HepG2 (cell line): ENCODE data around the gene SKP2. TPM values are rescaled to one million over a fixed set of nuclear protein-coding genes. Genes with fewer than 3 reads are reported as not detected.

ENCODE experiments used
- CEBPB ChIP-seq: IDR thresholded peaks from 2 replicates; pipeline ENCODE4 v1.6.1; 2011; ENCODE audit warnings: low read depth, low read length, improper control_type of control experiment, borderline replicate concordance
- ELF3 ChIP-seq: IDR thresholded peaks from 2 replicates; pipeline ENCODE4 v1.6.1; 2016; ENCODE audit warnings: missing genetic modification reagents, missing compliant biosample characterization
- EP300 ChIP-seq, 3 experiments: sonication (generic) in 1 of 3; formaldehyde crosslinking in 1 of 3; IDR thresholded peaks; 2 replicates each; pipeline versions ENCODE4 v1.5.1 to v1.6.1; 2011 to 2020; ENCODE audit warnings: low read depth in 2 of 3, low read length in 2 of 3, borderline replicate concordance in 1 of 3, improper control_type of control experiment in 1 of 3, mild to moderate bottlenecking in 1 of 3, missing genetic modification reagents in 1 of 3, moderate library complexity in 1 of 3
- HNF4G ChIP-seq, 2 experiments: sonication (generic) in 1 of 2; formaldehyde crosslinking in 1 of 2; IDR thresholded peaks; 2 replicates each; pipeline versions ENCODE4 v1.4.0 to v1.6.1; 2011 to 2020; ENCODE audit warnings: borderline replicate concordance in 2 of 2, low read depth in 2 of 2, mild to moderate bottlenecking in 2 of 2, low read length in 1 of 2, missing genetic modification reagents in 1 of 2, moderate library complexity in 1 of 2
- MAZ ChIP-seq, 2 experiments: sonication (generic) in 1 of 2; formaldehyde crosslinking in 1 of 2; IDR thresholded peaks; 2 replicates each; pipeline versions ENCODE4 v1.5.0 to v1.6.1; 2012 to 2020; ENCODE audit warnings: low read depth in 2 of 2, mild to moderate bottlenecking in 2 of 2, borderline replicate concordance in 1 of 2, improper control_type of control experiment in 1 of 2, low read length in 1 of 2, missing genetic modification reagents in 1 of 2, moderate library complexity in 1 of 2
- PHF21A ChIP-seq: sonication (generic); formaldehyde crosslinking; IDR thresholded peaks from 2 replicates; pipeline ENCODE4 v1.5.0; 2020; ENCODE audit warnings: mild to moderate bottlenecking, missing genetic modification reagents
- RARA ChIP-seq: IDR thresholded peaks from 2 replicates; pipeline ENCODE4 v1.6.1; 2016; ENCODE audit warnings: missing genetic modification reagents, missing compliant biosample characterization
- SPEN ChIP-seq: sonication (generic); formaldehyde crosslinking; IDR thresholded peaks from 2 replicates; pipeline ENCODE4 v1.5.1; 2020; ENCODE audit warnings: low read depth, mild to moderate bottlenecking, missing genetic modification reagents
- TARDBP ChIP-seq: sonication (generic); formaldehyde crosslinking; IDR thresholded peaks from 2 replicates; pipeline ENCODE4 v1.8.0; 2022; ENCODE audit warnings: mild to moderate bottlenecking, missing genetic modification reagents
- polyA plus RNA-seq, 8 experiments: library from polyadenylated mRNA; depleted of rRNA in 3 of 8; stranded (reverse) in 7 of 8; unstranded in 1 of 8; fragments of >200 nt; fragmentation: Illumina TruSeq in 4 of 8; extraction: Trizol in 4 of 8; gene quantifications; 2 replicates each; pipeline versions ENCODE4 v1.2.1 to v1.2.3, GENCODE V29; 2011 to 2016; ENCODE audit warnings: low read depth in 4 of 8, missing spikeins in 1 of 8, mixed read lengths in 1 of 8; ENCODE audit not compliant: insufficient read depth in 1 of 8
- total RNA-seq, 5 experiments: library from RNA; depleted of rRNA; stranded (reverse); fragments of >200 nt; fragmentation: Illumina TruSeq; extraction: Trizol; gene quantifications; 2 replicates each; pipeline ENCODE4 v1.2.3, GENCODE V29; 2016; ENCODE audit warnings: low read depth in 1 of 5
- TF ChIP-seq, protein P1 (sequence below): sonication (generic); formaldehyde crosslinking; conservative IDR thresholded peaks from 2 replicates; pipeline ENCODE4 v1.8.0; 2022; ENCODE audit warnings: mild to moderate bottlenecking, moderate library complexity, missing genetic modification reagents
- TF ChIP-seq, protein P2 (sequence below): sonication (generic); formaldehyde crosslinking; IDR thresholded peaks from 2 replicates; pipeline ENCODE4 v1.4.0; 2020; ENCODE audit warnings: missing genetic modification reagents, borderline replicate concordance
- TF ChIP-seq, protein P3 (sequence below), 2 experiments: sonication (generic) in 1 of 2; formaldehyde crosslinking in 1 of 2; IDR thresholded peaks; 2 replicates each; pipeline versions ENCODE4 v1.4.0 to v1.6.1; 2016 to 2020; ENCODE audit warnings: borderline replicate concordance in 1 of 2, low read depth in 1 of 2, mild to moderate bottlenecking in 1 of 2, missing genetic modification reagents in 1 of 2
- TF ChIP-seq, protein P4 (sequence below): sonication (generic); formaldehyde crosslinking; IDR thresholded peaks from 2 replicates; pipeline ENCODE4 v1.8.0; 2022; ENCODE audit warnings: low read depth, missing genetic modification reagents

SKP2 gene
- total and polyA plus RNA-seq, 2 of the 13 experiments (the other 11 are each of a cell fraction or from before 2014, with no cell fraction given): 29.6 to 84.1 TPM

DNA sequence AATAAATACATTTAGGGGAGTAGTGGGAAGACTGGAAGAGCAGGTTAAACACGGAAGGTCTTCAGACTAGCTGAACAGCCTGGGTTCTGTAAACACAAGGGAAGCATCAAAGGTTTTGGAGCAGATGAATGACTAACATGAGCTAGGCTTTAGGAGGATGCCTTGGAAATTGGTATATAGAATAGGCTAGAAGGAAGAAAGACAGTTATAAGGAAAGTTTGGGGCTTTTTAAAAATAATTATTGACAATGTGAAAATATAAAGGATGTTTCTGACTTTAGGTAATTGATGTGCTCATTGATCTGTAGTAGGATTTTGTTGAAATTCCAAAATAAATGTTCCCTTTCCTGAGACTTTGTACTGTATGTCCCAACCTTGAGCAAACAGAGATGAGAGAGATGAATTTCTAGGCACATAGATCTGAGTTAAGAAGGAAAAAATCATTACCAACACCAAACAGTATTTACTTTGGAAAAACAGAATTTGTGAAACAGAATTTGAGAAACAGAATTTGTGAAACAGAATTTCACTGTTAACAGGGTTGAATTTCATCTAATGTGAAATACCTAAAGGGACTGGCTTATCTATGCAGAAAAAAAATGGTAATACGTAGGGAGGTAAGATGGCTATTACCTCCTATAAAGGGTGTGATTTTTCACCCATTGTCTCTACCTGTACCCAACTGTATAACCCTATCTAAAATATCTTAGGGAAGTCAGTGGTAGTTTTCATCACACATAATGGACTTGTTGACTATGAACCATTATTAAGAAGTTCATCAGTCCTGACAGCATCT, 28.8 kb downstream of the SKP2 start (continued):
- TF ChIP-seq, protein P1, sequence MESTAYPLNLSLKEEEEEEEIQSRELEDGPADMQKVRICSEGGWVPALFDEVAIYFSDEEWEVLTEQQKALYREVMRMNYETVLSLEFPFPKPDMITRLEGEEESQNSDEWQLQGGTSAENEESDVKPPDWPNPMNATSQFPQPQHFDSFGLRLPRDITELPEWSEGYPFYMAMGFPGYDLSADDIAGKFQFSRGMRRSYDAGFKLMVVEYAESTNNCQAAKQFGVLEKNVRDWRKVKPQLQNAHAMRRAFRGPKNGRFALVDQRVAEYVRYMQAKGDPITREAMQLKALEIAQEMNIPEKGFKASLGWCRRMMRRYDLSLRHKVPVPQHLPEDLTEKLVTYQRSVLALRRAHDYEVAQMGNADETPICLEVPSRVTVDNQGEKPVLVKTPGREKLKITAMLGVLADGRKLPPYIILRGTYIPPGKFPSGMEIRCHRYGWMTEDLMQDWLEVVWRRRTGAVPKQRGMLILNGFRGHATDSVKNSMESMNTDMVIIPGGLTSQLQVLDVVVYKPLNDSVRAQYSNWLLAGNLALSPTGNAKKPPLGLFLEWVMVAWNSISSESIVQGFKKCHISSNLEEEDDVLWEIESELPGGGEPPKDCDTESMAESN (CRISPR knock-in tag): 0 out of 2 replicates have a peak, but pooled peaks have one; percentile 39
- TF ChIP-seq, protein P2, sequence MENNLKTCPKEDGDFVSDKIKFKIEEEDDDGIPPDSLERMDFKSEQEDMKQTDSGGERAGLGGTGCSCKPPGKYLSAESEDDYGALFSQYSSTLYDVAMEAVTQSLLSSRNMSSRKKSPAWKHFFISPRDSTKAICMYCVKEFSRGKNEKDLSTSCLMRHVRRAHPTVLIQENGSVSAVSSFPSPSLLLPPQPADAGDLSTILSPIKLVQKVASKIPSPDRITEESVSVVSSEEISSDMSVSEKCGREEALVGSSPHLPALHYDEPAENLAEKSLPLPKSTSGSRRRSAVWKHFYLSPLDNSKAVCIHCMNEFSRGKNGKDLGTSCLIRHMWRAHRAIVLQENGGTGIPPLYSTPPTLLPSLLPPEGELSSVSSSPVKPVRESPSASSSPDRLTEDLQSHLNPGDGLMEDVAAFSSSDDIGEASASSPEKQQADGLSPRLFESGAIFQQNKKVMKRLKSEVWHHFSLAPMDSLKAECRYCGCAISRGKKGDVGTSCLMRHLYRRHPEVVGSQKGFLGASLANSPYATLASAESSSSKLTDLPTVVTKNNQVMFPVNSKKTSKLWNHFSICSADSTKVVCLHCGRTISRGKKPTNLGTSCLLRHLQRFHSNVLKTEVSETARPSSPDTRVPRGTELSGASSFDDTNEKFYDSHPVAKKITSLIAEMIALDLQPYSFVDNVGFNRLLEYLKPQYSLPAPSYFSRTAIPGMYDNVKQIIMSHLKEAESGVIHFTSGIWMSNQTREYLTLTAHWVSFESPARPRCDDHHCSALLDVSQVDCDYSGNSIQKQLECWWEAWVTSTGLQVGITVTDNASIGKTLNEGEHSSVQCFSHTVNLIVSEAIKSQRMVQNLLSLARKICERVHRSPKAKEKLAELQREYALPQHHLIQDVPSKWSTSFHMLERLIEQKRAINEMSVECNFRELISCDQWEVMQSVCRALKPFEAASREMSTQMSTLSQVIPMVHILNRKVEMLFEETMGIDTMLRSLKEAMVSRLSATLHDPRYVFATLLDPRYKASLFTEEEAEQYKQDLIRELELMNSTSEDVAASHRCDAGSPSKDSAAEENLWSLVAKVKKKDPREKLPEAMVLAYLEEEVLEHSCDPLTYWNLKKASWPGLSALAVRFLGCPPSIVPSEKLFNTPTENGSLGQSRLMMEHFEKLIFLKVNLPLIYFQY (CRISPR knock-in tag): 0 out of 2 replicates have a peak, but pooled peaks have one; percentile 16
- TF ChIP-seq SPEN (CRISPR knock-in tag) (no peak), EP300 (IDR thresholded peaks at IDR 0.05; ENCODE audit: low read depth in 2 of 2, low read length in 2 of 2) (peak; percentile 70 to 96), EP300 (CRISPR knock-in tag; IDR thresholded peaks at IDR 0.05; ENCODE audit: borderline replicate concordance) (peak; percentile 70; the same call in 1 of the 2 replicates), TARDBP (peak; percentile 68), PHF21A (CRISPR knock-in tag) (peak; percentile 74), CEBPB (peak; percentile 83), RARA (CRISPR knock-in tag) (peak; percentile 77), HNF4G (IDR thresholded peaks at IDR 0.05; ENCODE audit: borderline replicate concordance, low read depth, low read length) (peak; percentile 93), HNF4G (CRISPR knock-in tag; IDR thresholded peaks at IDR 0.05; ENCODE audit: borderline replicate concordance, low read depth) (0 out of 2 replicates have a peak, but pooled peaks have one; percentile 53), MAZ (IDR thresholded peaks at IDR 0.05; ENCODE audit: borderline replicate concordance, low read depth, low read length) (no peak), MAZ (CRISPR knock-in tag; IDR thresholded peaks at IDR 0.05; ENCODE audit: low read depth) (0 out of 2 replicates have a peak, but pooled peaks have one; percentile 22), ELF3 (CRISPR knock-in tag) (peak; percentile 84)
- TF ChIP-seq, protein P3, sequence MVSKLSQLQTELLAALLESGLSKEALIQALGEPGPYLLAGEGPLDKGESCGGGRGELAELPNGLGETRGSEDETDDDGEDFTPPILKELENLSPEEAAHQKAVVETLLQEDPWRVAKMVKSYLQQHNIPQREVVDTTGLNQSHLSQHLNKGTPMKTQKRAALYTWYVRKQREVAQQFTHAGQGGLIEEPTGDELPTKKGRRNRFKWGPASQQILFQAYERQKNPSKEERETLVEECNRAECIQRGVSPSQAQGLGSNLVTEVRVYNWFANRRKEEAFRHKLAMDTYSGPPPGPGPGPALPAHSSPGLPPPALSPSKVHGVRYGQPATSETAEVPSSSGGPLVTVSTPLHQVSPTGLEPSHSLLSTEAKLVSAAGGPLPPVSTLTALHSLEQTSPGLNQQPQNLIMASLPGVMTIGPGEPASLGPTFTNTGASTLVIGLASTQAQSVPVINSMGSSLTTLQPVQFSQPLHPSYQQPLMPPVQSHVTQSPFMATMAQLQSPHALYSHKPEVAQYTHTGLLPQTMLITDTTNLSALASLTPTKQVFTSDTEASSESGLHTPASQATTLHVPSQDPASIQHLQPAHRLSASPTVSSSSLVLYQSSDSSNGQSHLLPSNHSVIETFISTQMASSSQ (IDR thresholded peaks at IDR 0.05; ENCODE audit: low read depth): peak; percentile 67
- TF ChIP-seq, protein P3 (CRISPR knock-in tag; IDR thresholded peaks at IDR 0.05; ENCODE audit: borderline replicate concordance): peak; percentile 47; the same call in 1 of the 2 replicates
- TF ChIP-seq, protein P4, sequence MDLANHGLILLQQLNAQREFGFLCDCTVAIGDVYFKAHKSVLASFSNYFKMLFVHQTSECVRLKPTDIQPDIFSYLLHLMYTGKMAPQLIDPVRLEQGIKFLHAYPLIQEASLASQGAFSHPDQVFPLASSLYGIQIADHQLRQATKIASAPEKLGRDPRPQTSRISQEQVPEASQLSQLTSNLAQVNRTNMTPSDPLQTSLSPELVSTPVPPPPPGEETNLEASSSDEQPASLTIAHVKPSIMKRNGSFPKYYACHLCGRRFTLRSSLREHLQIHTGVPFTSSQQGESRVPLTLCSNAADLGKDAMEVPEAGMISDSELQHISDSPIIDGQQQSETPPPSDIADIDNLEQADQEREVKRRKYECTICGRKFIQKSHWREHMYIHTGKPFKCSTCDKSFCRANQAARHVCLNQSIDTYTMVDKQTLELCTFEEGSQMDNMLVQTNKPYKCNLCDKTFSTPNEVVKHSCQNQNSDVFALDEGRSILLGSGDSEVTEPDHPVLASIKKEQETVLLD (CRISPR knock-in tag): no peak
